Vagina (tissue), 2 donors: Measurements from ENCODE around the gene KRTAP1-4. TPM values are rescaled to one million over a fixed set of nuclear protein-coding genes. Genes with fewer than 3 reads are reported as not detected.

ENCODE experiments used
- DNase-seq, 2 donors: peaks; one replicate each; pipeline ENCODE4 v3.0.0-alpha.2; 2017; ENCODE audit errors: extremely low spot score in 2 of 2
- H3K27ac ChIP-seq: fragments of 200-600 bp; sonication (generic); one replicate; pipeline ENCODE4 v1.5.1; 2019
- H3K27me3 ChIP-seq: fragments of 200-600 bp; sonication (generic); one replicate; pipeline ENCODE4 v1.5.1; 2019
- H3K36me3 ChIP-seq, 2 donors: fragments of 200-600 bp; sonication (generic); one replicate each; pipeline ENCODE4 v1.5.1; 2017 to 2019
- H3K4me1 ChIP-seq: fragments of 200-600 bp; sonication (generic); one replicate; pipeline ENCODE4 v1.5.1; 2019
- H3K4me3 ChIP-seq, 2 donors: fragments of 200-600 bp; sonication (generic); 1 replicate in 1 of 2; 2 replicates in 1 of 2; pipeline ENCODE4 v1.5.1; 2016 to 2019
- H3K9me3 ChIP-seq: fragments of 200-600 bp; sonication (generic); one replicate; pipeline ENCODE4 v1.5.1; 2019
- CTCF ChIP-seq, 3 experiments: fragments of 450-650 bp in 2 of 3; fragments of 200-600 bp in 1 of 3; sonication (generic) in 1 of 3; IDR thresholded peaks; one replicate each; pipeline ENCODE4 v1.5.1; 2017 to 2019; ENCODE audit warnings: antibody characterized with exemption in 3 of 3, mild to moderate bottlenecking in 2 of 3, moderate library complexity in 2 of 3
- POLR2A ChIP-seq, 2 donors: fragments of 450-650 bp; IDR thresholded peaks; one replicate each; pipeline ENCODE4 v1.6.1; 2017; ENCODE audit warnings: antibody characterized with exemption in 2 of 2, mild to moderate bottlenecking in 2 of 2, moderate library complexity in 2 of 2
- POLR2AphosphoS5 ChIP-seq, 2 donors: sonication (generic); formaldehyde crosslinking; IDR thresholded peaks; one replicate each; pipeline ENCODE4 v1.9.0; 2017; ENCODE audit warnings: antibody characterized with exemption in 2 of 2, mild to moderate bottlenecking in 2 of 2, low read depth in 1 of 2; ENCODE audit not compliant: insufficient read depth in 1 of 2
- intact Hi-C: fragments of 100-400 bp; cut with DNase I; formaldehyde crosslinking; loops from one replicate; pipeline ENCODE4 v1.15.1; 2023
- small RNA-seq: library from RNA; depleted of rRNA; stranded (forward); fragments of <200 nt; gene quantifications from one replicate; pipeline ENCODE3, GENCODE V24; 2016
- total RNA-seq: library from RNA; depleted of rRNA; stranded (reverse); fragments of >200 nt; gene quantifications from one replicate; pipeline ENCODE4 v1.2.3, GENCODE V29; 2016

The KRTAP1-4 gene
- total RNA-seq, 1 donor from 2014 or later, result not detected

GRCh38 chr17:40984226-40984625 lies 45.8 kb downstream of the KRTAP1-4 start, which contains the start of gene KRT40:
TSS of gene KRT40 (minus strand) at chr17:40984326. CDS start at chr17:40984273, 53 bp downstream.
- Histone ChIP-seq H3K4me1 (no peaks in the 10 kb centered on the region), H3K36me3 (no peaks in the 10 kb centered on the region), H3K27ac (no peak within 1 kb of the TSS), H3K27me3 (no peaks in the 10 kb centered on the region), H3K4me3 (no peak within 1 kb of the TSS), H3K9me3 (no peaks in the 10 kb centered on the region)
- TF ChIP-seq CTCF (IDR thresholded peaks at IDR 0.05) (no peak), POLR2A (IDR thresholded peaks at IDR 0.05) (no peak), POLR2AphosphoS5 (IDR thresholded peaks at IDR 0.05; ENCODE audit: insufficient read depth in 1 of 2, low read depth in 1 of 2) (no peak)
- intact Hi-C loops, result no loop called here
- DNase-seq, result no peak

DNA sequence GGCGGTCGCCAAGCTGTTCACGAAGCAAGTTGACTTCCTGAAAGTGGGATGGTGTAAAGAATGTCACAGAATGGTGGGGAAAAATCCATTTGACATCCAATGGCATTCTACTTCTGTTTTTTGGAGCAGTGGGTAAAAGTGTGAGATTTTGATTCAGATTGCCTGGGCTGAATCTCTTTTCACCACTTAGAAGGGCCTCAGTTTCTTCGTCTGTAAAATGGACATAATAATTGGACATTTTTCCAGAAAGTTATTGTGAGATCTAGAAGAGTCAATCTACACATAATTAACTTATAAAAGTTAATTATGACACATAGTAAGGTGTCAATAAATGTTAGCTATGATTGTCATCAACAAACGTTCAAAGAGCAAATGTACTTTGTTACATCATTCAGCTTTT lies 48.9 kb downstream of the KRTAP1-4 start:
- H3K4me3 ChIP-seq, result no peak overlapping the region
- no peaks in the 10 kb centered on the region for H3K36me3 ChIP-seq
- DNase-seq, result no peak
- H3K9me3 ChIP-seq, result no peaks in the 10 kb centered on the region
- intact Hi-C loops, result no loop called here
- peak overlapping the region; percentile 53 for H3K27ac ChIP-seq
- no peaks in the 10 kb centered on the region for H3K27me3 ChIP-seq
- no peak for TF ChIP-seq POLR2A (IDR thresholded peaks at IDR 0.05)
- no peak for TF ChIP-seq CTCF (IDR thresholded peaks at IDR 0.05)
- TF ChIP-seq POLR2AphosphoS5 (IDR thresholded peaks at IDR 0.05; ENCODE audit: insufficient read depth in 1 of 2, low read depth in 1 of 2), result no peak
- no peaks in the 10 kb centered on the region for H3K4me1 ChIP-seq

GRCh38 chr17:40980596-40980995 lies 49.4 kb downstream of the KRTAP1-4 start:
- Histone ChIP-seq H3K27me3 (no peaks in the 10 kb centered on the region), H3K4me3 (no peak overlapping the region), H3K27ac (peak overlapping the region; percentile 53), H3K9me3 (no peaks in the 10 kb centered on the region), H3K36me3 (no peaks in the 10 kb centered on the region), H3K4me1 (no peaks in the 10 kb centered on the region)
- DNase-seq, result no peak
- intact Hi-C loops, result no loop called here
- TF ChIP-seq CTCF (IDR thresholded peaks at IDR 0.05), result no peak
- TF ChIP-seq POLR2AphosphoS5 (IDR thresholded peaks at IDR 0.05; ENCODE audit: insufficient read depth in 1 of 2, low read depth in 1 of 2), result no peak
- TF ChIP-seq POLR2A (IDR thresholded peaks at IDR 0.05), result no peak

DNA sequence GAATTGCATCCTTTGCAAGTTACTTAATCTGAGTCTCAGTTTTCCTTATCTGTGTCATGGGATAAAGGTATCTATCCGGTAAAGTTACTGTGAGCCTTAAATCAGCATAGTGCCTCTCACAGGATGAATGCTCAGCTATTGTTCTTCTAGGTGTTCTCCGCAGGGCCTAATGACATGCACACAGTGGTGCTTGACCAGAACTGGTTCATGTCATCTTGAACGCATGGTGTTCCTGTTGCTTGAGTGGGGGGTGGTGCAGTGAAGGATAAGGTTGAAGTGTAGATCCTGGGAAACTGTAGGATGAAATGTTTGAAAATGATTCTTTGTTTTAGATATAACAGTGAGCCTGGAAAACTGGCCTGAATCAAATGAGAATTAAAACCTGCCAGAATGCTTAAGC lies 49.9 kb downstream of the KRTAP1-4 start:
- peak overlapping the region; percentile 53 for H3K27ac ChIP-seq
- no peaks in the 10 kb centered on the region for H3K4me1 ChIP-seq
- H3K27me3 ChIP-seq, result no peaks in the 10 kb centered on the region
- TF ChIP-seq POLR2AphosphoS5 (IDR thresholded peaks at IDR 0.05; ENCODE audit: insufficient read depth in 1 of 2, low read depth in 1 of 2) (no peak), CTCF (IDR thresholded peaks at IDR 0.05) (no peak), POLR2A (IDR thresholded peaks at IDR 0.05) (no peak)
- no peak overlapping the region for H3K4me3 ChIP-seq
- H3K36me3 ChIP-seq, result no peaks in the 10 kb centered on the region
- DNase-seq, result no peak
- intact Hi-C loops, result no loop called here
- H3K9me3 ChIP-seq, result no peaks in the 10 kb centered on the region

Small RNAs within 50 kb of the gene (small RNA-seq; reads per million reads assigned to genes)
- not detected for gene KRTAP3-4P

Other genes starting within 250 kb of the KRTAP1-4 start
- gene KRT27, start 247.6 kb downstream of the KRTAP1-4 start, total RNA-seq, result not detected
- not detected for gene KRT28, start 230.2 kb downstream of the KRTAP1-4 start, total RNA-seq
- 919 TPM for gene KRT10, start 207.6 kb downstream of the KRTAP1-4 start, total RNA-seq
- gene KRT12, start 163.0 kb downstream of the KRTAP1-4 start, total RNA-seq, result not detected
- not detected for gene KRT20, start 145.0 kb downstream of the KRTAP1-4 start, total RNA-seq
- 0.98 TPM for gene KRT23, start 92.5 kb downstream of the KRTAP1-4 start, total RNA-seq
- gene KRT39, start 63.2 kb downstream of the KRTAP1-4 start, total RNA-seq, result not detected
- gene KRT40, start 45.9 kb downstream of the KRTAP1-4 start, total RNA-seq, result not detected
- not detected for gene KRTAP3-3, start 36.0 kb downstream of the KRTAP1-4 start, total RNA-seq
- gene KRTAP3-2, start 30.3 kb downstream of the KRTAP1-4 start, total RNA-seq, result not detected
- gene KRTAP3-1, start 21.1 kb downstream of the KRTAP1-4 start, total RNA-seq, result not detected
- gene KRTAP1-5, start 3.0 kb downstream of the KRTAP1-4 start, total RNA-seq, result not detected
- gene KRTAP1-3, start 4.7 kb upstream of the KRTAP1-4 start, total RNA-seq, result not detected
- not detected for gene KRTAP1-1, start 11.3 kb upstream of the KRTAP1-4 start, total RNA-seq
- not detected for gene KRTAP2-1, start 17.1 kb upstream of the KRTAP1-4 start, total RNA-seq
- gene KRTAP2-2, start 25.0 kb upstream of the KRTAP1-4 start, total RNA-seq, result not detected
- gene KRTAP2-3, start 29.9 kb upstream of the KRTAP1-4 start, total RNA-seq, result not detected
- not detected for gene KRTAP2-4, start 35.7 kb upstream of the KRTAP1-4 start, total RNA-seq
- not detected for gene KRTAP4-7, start 54.0 kb upstream of the KRTAP1-4 start, total RNA-seq
- gene KRTAP4-8, start 67.9 kb upstream of the KRTAP1-4 start, total RNA-seq, result not detected
- gene KRTAP4-16, start 72.0 kb upstream of the KRTAP1-4 start, total RNA-seq, result not detected
- gene KRTAP4-9, start 75.2 kb upstream of the KRTAP1-4 start, total RNA-seq, result not detected
- not detected for gene KRTAP4-11, start 88.2 kb upstream of the KRTAP1-4 start, total RNA-seq
- not detected for gene KRTAP4-12, start 94.0 kb upstream of the KRTAP1-4 start, total RNA-seq
- gene KRTAP4-6, start 110.3 kb upstream of the KRTAP1-4 start, total RNA-seq, result not detected
- not detected for gene KRTAP4-5, start 119.6 kb upstream of the KRTAP1-4 start, total RNA-seq
- gene KRTAP4-4, start 130.6 kb upstream of the KRTAP1-4 start, total RNA-seq, result not detected
- not detected for gene KRTAP4-3, start 138.0 kb upstream of the KRTAP1-4 start, total RNA-seq
- not detected for gene KRTAP4-2, start 148.0 kb upstream of the KRTAP1-4 start, total RNA-seq
- gene KRTAP4-1, start 154.7 kb upstream of the KRTAP1-4 start, total RNA-seq, result not detected
- not detected for gene KRTAP9-1, start 159.7 kb upstream of the KRTAP1-4 start, total RNA-seq
- not detected for gene KRTAP9-2, start 196.5 kb upstream of the KRTAP1-4 start, total RNA-seq
- not detected for gene KRTAP9-3, start 202.3 kb upstream of the KRTAP1-4 start, total RNA-seq
- gene KRTAP9-8, start 207.8 kb upstream of the KRTAP1-4 start, total RNA-seq, result not detected
- not detected for gene KRTAP9-4, start 219.5 kb upstream of the KRTAP1-4 start, total RNA-seq
- not detected for gene KRTAP9-9, start 225.2 kb upstream of the KRTAP1-4 start, total RNA-seq
- gene KRTAP9-6, start 235.2 kb upstream of the KRTAP1-4 start, total RNA-seq, result not detected
- not detected for gene KRTAP9-7, start 245.5 kb upstream of the KRTAP1-4 start, total RNA-seq